ENCODE data around the gene SFI1. TPM values are rescaled to one million over a fixed set of nuclear protein-coding genes. Genes with fewer than 3 reads are reported as not detected.

SFI1 gene
- total and polyA plus RNA-seq, 2 of the 4 experiments (the other 2 are of a cell fraction): 9.9 to 12.0 TPM

- Histone ChIP-seq H2BK120ac (ENCODE audit: low read depth, low read length) (peak overlapping the region; percentile 93), H4K8ac (ENCODE audit: low read depth in 2 of 2, low read length in 2 of 2) (peak overlapping the region; percentile 33 to 84; a peak in 3 of 4 replicates), H3K27me3 (ENCODE audit: control insufficient read depth, insufficient read depth, low read length) (no peaks in the 10 kb centered on the region), H3K4me2 (ENCODE audit: low read depth, low read length) (peak overlapping the region; percentile 24; the same call in 1 of the 2 replicates), H2AFZ (replicated peaks; ENCODE audit: low read length, poor library complexity) (no peak overlapping the region), H2BK20ac (ENCODE audit: low read depth, low read length) (peak overlapping the region; percentile 93), H2AK9ac (replicated peaks; ENCODE audit: low read depth, low read length, poor library complexity) (no peak overlapping the region), H3K4ac (ENCODE audit: low read depth, low read length) (peak overlapping the region; percentile 94), H3K14ac (replicated peaks; ENCODE audit: low read depth, low read length) (peak overlapping the region; percentile 87), H3K4me1 (ENCODE audit: control insufficient read depth, insufficient read depth, low read length) (peaks cover 26% of the 10 kb centered on the region), H3K36me3 (ENCODE audit: control insufficient read depth, insufficient read depth, low read length) (peaks cover 13% of the 10 kb centered on the region), H3K18ac (ENCODE audit: low read depth, low read length) (peak overlapping the region; percentile 83; the same call in 1 of the 2 replicates), H3K4me3 (ENCODE audit: insufficient read depth, low read depth, low read length) (no peak overlapping the region), H4K5ac (ENCODE audit: low read depth, low read length) (peak overlapping the region; percentile 85; the same call in 1 of the 2 replicates), H3K79me1 (ENCODE audit: low read depth in 1 of 2, low read length in 2 of 2) (peaks cover 29 to 69% of the 10 kb centered on the region in 2 experiments), H3K9me1 (ENCODE audit: insufficient read depth, low read length) (peaks cover 19% of the 10 kb centered on the region), H3K56ac (ENCODE audit: extremely low read depth, insufficient read depth, low read length) (peak overlapping the region; percentile 56), H3K23ac (ENCODE audit: low read depth, low read length) (peak overlapping the region; percentile 81; the same call in 1 of the 2 replicates), H4K20me1 (ENCODE audit: insufficient read depth, low read length) (peaks cover 10% of the 10 kb centered on the region; the same call in 1 of the 2 replicates), H3K9me3 (ENCODE audit: control insufficient read depth, insufficient read depth, low read length) (no peaks in the 10 kb centered on the region), H4K91ac (ENCODE audit: insufficient read depth, low read depth, low read length) (peak overlapping the region; percentile 89), H3K27ac (ENCODE audit: insufficient read depth, low read length) (peak overlapping the region; percentile 76), H2BK5ac (ENCODE audit: low read depth, low read length, poor library complexity, severe bottlenecking) (peak overlapping the region; percentile 98), H3K9ac (ENCODE audit: low read depth, low read length) (no peak overlapping the region), H2AK5ac (ENCODE audit: low read depth, low read length) (peak overlapping the region; percentile 88), H2BK15ac (ENCODE audit: low read depth, low read length) (peak overlapping the region; percentile 84)
- intact Hi-C loops (cut with micrococcal nuclease): no loop called here
- WGBS, 2 experiments (ENCODE audit: extremely low coverage in 2 of 2, insufficient read length in 1 of 2): 61% methylated on average over 2 of the region's 6 CpGs; no CpG with 5 or more reads in 1 of the 2 experiments
- ChIA-PET POLR2A (ENCODE audit: unreplicated experiment) (no interaction called here), CTCF (interaction anchor here (0.5 to 1.4 kb wide), 3 partner anchors 10 to 188 kb away, joined by 3 to 4 read pairs (median 4); no protein-coding TSS in a partner anchor)
- dilution Hi-C loops (cut with HindIII; ENCODE audit: low sequenced_read_pairs, unreplicated experiment): no loop called here
- in situ Hi-C loops (cut with MboI; ENCODE audit: low sequenced_read_pairs): no loop called here
- peak; percentile 100 for DNase-seq
- peak; percentile 69 for ATAC-seq (ENCODE audit: low read depth)
- no TSS peak for BruUV-seq (replicated peaks)
- TF ChIP-seq RAD21 (IDR thresholded peaks at IDR 0.05; ENCODE audit: low read length) (0 out of 2 replicates have a peak, but pooled peaks have one; percentile 15), MAZ (IDR thresholded peaks at IDR 0.05; ENCODE audit: borderline replicate concordance, low read depth, low read length) (0 out of 2 replicates have a peak, but pooled peaks have one; percentile 31), CTCF (conservative IDR thresholded peaks at IDR 0.05; ENCODE audit: low read depth, low read length) (no peak), FOS (IDR thresholded peaks at IDR 0.05; ENCODE audit: low read depth, low read length) (peak; percentile 97), SMC3 (IDR thresholded peaks at IDR 0.05; ENCODE audit: low read depth, low read length) (no peak; the same call in 1 of the 2 replicates), CHD1 (IDR thresholded peaks at IDR 0.05; ENCODE audit: low read depth, low read length) (peak; percentile 77; the same call in 1 of the 2 replicates), USF2 (IDR thresholded peaks at IDR 0.05; ENCODE audit: low read depth, low read length) (peak; percentile 91), RCOR1 (IDR thresholded peaks at IDR 0.05; ENCODE audit: insufficient replicate concordance, low read length) (peak; percentile 94), ELK1 (IDR thresholded peaks at IDR 0.05; ENCODE audit: borderline replicate concordance, low read depth, low read length) (no peak), MAFK (IDR thresholded peaks at IDR 0.05; ENCODE audit: low read depth, low read length) (peak; percentile 58), MXI1 (IDR thresholded peaks at IDR 0.05; ENCODE audit: borderline replicate concordance, low read depth, low read length) (no peak), POLR2A (IDR thresholded peaks at IDR 0.05; ENCODE audit: low read depth, low read length) (no peak), BHLHE40 (IDR thresholded peaks at IDR 0.05; ENCODE audit: low read depth, low read length) (peak; percentile 100)
Observed at GRCh38 chr22:31646186-31647019, 150.1 kb downstream of the SFI1 start.

Measured in IMR-90 (cell line).